CD4-positive, alpha-beta memory T cell (primary cell): ENCODE results near the gene FGFR2. TPM values are rescaled to one million over a fixed set of nuclear protein-coding genes. Genes with fewer than 3 reads are reported as not detected.
A peak's percentile ranks its signal among the peaks of the same experiment; 100 is the strongest.

Source experiments
- CTCF ChIA-PET: fragments of 350-600 bp; sonication (Branson Sonifier 250); formaldehyde crosslinking; loops from one replicate; lab custom pipeline; 2021; ENCODE audit warnings: inconsistent platforms; ENCODE audit not compliant: partially characterized antibody; lab: Charles Lee
- POLR2A ChIA-PET: fragments of 350-600 bp; sonication (Branson Sonifier 250); formaldehyde crosslinking; loops from one replicate; lab custom pipeline; 2021; ENCODE audit not compliant: partially characterized antibody; lab: Charles Lee
- DNase-seq, 5 donors: peaks; one replicate each; pipeline versions ENCODE4 v3.0.0 to v3.0.0-alpha.2; 2020 to 2022; ENCODE audit warnings: mixed read lengths in 1 of 5
- H3K27ac ChIP-seq: one replicate; pipeline ENCODE4 v1.7.0; 2013; ENCODE audit warnings: low read depth, low read length
- H3K27me3 ChIP-seq: 2 replicates; pipeline ENCODE4 v1.7.0; 2013; ENCODE audit warnings: mild to moderate bottlenecking, low read length, moderate library complexity; ENCODE audit not compliant: insufficient read depth
- H3K36me3 ChIP-seq: 2 replicates; pipeline ENCODE4 v1.7.0; 2013; ENCODE audit warnings: mild to moderate bottlenecking, low read length, moderate library complexity; ENCODE audit not compliant: insufficient read depth
- H3K4me1 ChIP-seq: 2 replicates; pipeline ENCODE4 v1.7.0; 2013; ENCODE audit warnings: mild to moderate bottlenecking, low read length, moderate library complexity; ENCODE audit not compliant: insufficient read depth
- H3K4me3 ChIP-seq, 2 donors: one replicate each; pipeline ENCODE4 v1.7.0; 2013; ENCODE audit warnings: low read length in 2 of 2, mild to moderate bottlenecking in 1 of 2
- H3K9me3 ChIP-seq, 2 donors: one replicate each; pipeline ENCODE4 v1.7.0; 2013; ENCODE audit warnings: low read length in 2 of 2, control low read depth in 1 of 2; ENCODE audit not compliant: control insufficient read depth in 1 of 2
- H3K27ac Mint-ChIP-seq, 7 donors: one replicate each; pipeline ENCODE4 v1.8.0; 2020 to 2021; ENCODE audit warnings: mixed read lengths in 7 of 7, mild to moderate bottlenecking in 6 of 7, inconsistent platforms in 3 of 7, moderate library complexity in 3 of 7
- H3K27me3 Mint-ChIP-seq, 2 donors: one replicate each; pipeline ENCODE4 v1.8.0; 2020 to 2021; ENCODE audit warnings: mixed read lengths in 2 of 2
- H3K36me3 Mint-ChIP-seq, 2 donors: one replicate each; pipeline ENCODE4 v1.8.0; 2020 to 2021; ENCODE audit warnings: mixed read lengths in 2 of 2, inconsistent platforms in 1 of 2, mild to moderate bottlenecking in 1 of 2
- H3K4me1 Mint-ChIP-seq, 4 donors: one replicate each; pipeline ENCODE4 v1.8.0; 2020 to 2021; ENCODE audit warnings: mixed read lengths in 4 of 4, mild to moderate bottlenecking in 1 of 4
- H3K4me3 Mint-ChIP-seq, 8 donors: one replicate each; pipeline ENCODE4 v1.8.0; 2020 to 2021; ENCODE audit warnings: mixed read lengths in 8 of 8, mild to moderate bottlenecking in 7 of 8, moderate library complexity in 6 of 8, inconsistent platforms in 3 of 8
- H3K9me3 Mint-ChIP-seq, 8 donors: one replicate each; pipeline ENCODE4 v1.8.0; 2020 to 2021; ENCODE audit warnings: mixed read lengths in 8 of 8, mild to moderate bottlenecking in 5 of 8, inconsistent platforms in 3 of 8, moderate library complexity in 1 of 8
- intact Hi-C: fragments of 100-400 bp; cut with micrococcal nuclease; formaldehyde crosslinking; loops from one replicate; pipeline ENCODE4 v1.15.1; 2023
- polyA plus RNA-seq, 2 donors: library from polyadenylated mRNA; unstranded; fragments of 300-500 nt; fragmentation: Illumina TruSeq; gene quantifications; one replicate each; pipeline ENCODE4 v1.2.3, GENCODE V29; 2021
- total RNA-seq, 2 experiments: library from RNA; stranded (reverse); gene quantifications; one replicate each; pipeline ENCODE4 v1.2.3, GENCODE V29; 2021

Gene FGFR2
- total and polyA plus RNA-seq, 4 experiments from 2014 or later, result 0.58 to 1.0 (median 0.90) TPM; not detected in 1

GRCh38 chr10:121481180-121481579, 117.1 kb downstream of the FGFR2 start:
- no peak for DNase-seq
- Histone ChIP-seq H3K36me3 (no peaks in the 10 kb centered on the region), H3K27ac (no peak overlapping the region), H3K4me1 (no peaks in the 10 kb centered on the region), H3K27me3 (no peaks in the 10 kb centered on the region), H3K9me3 (no peaks in the 10 kb centered on the region), H3K4me3 (no peak overlapping the region)
- intact Hi-C loops, result no loop called here
- H3K27me3 Mint-ChIP-seq, result no peaks in the 10 kb centered on the region
- POLR2A ChIA-PET, result no interaction called here
- H3K27ac Mint-ChIP-seq, result no peak overlapping the region
- H3K4me1 Mint-ChIP-seq, result no peaks in the 10 kb centered on the region
- CTCF ChIA-PET, result no interaction called here
- H3K9me3 Mint-ChIP-seq, result peaks cover 0 to 6% (median 0%) of the 10 kb centered on the region in 8 donors
- H3K36me3 Mint-ChIP-seq, result no peaks in the 10 kb centered on the region
- no peak overlapping the region for H3K4me3 Mint-ChIP-seq

DNA sequence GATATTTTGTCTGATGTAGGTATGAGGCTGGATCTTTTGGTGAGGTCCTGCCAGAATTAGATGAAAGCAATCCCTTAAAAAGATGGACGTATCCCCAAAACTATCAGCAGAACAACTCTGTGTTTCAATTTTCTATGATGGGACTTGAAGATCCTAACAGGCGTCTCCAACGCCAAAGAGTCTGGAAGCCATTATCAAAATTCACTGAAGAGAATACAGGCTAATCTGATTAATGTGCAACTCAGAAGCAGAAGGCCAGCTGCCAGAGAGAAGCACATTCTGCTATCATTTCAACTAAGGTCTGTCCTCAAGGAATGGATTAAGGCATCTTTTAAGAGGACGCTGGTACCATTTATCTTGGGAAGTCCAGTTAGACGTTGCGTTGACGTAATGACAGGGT, 119.7 kb downstream of the FGFR2 start:
- H3K9me3 ChIP-seq, result no peaks in the 10 kb centered on the region
- H3K4me1 ChIP-seq, result no peaks in the 10 kb centered on the region
- CTCF ChIA-PET, result no interaction called here
- POLR2A ChIA-PET, result no interaction called here
- no peak overlapping the region for H3K4me3 Mint-ChIP-seq
- no peaks in the 10 kb centered on the region for H3K36me3 Mint-ChIP-seq
- H3K27me3 Mint-ChIP-seq, result no peaks in the 10 kb centered on the region
- no peaks in the 10 kb centered on the region for H3K4me1 Mint-ChIP-seq
- H3K27ac ChIP-seq, result no peak overlapping the region
- peaks cover 0 to 6% (median 0%) of the 10 kb centered on the region in 8 donors for H3K9me3 Mint-ChIP-seq
- no peak overlapping the region for H3K27ac Mint-ChIP-seq
- H3K27me3 ChIP-seq, result no peaks in the 10 kb centered on the region
- H3K4me3 ChIP-seq, result no peak overlapping the region
- intact Hi-C loops, result no loop called here
- H3K36me3 ChIP-seq, result no peaks in the 10 kb centered on the region
- no peak for DNase-seq

DNA sequence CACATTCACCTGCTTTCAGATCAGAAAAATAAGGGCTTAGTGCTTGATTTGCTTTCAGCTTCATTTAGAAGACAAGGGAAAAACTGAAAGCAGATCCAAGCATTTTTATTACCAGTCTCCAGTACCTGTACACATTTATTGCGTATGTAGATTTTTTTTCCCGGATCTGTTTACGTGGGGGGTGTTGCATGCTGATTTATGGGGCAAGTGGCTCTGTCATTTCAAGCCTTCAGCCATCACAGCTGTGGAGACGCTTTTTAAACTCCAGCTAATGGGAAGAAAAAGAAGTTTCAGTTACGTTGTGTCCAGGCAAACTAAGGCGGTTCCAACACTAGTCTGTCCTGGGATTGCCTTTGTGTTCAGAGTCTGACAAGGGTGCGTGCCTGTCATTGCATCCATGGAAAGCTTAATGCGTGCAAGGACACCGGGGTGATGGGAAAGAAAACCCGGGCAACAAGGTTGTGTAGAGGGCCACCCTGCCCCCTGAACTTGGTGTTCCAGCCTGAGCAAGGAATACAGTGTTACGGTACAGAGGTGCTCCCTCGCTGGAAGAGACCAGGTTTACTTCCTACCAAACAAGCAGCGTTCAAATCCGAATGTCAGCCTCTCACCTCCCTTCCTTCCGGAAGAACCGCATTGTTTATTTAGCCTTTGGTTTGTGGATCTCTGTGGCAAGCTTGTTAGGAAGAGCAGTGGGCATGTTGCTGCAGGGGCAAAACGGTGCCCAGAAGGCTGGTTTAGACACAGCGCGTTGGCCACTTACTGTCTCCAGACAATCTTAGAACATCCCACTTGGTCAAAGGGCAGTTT, 128.2 kb downstream of the FGFR2 start:
- Mint-ChIP-seq H3K4me3 (no peak overlapping the region), H3K27ac (peak overlapping the region in 1 of 7 donors; percentile 12), H3K36me3 (no peaks in the 10 kb centered on the region), H3K27me3 (no peaks in the 10 kb centered on the region), H3K4me1 (no peaks in the 10 kb centered on the region), H3K9me3 (peaks cover 0 to 3% (median 0%) of the 10 kb centered on the region in 8 donors)
- ChIA-PET POLR2A (no interaction called here), CTCF (no interaction called here)
- Histone ChIP-seq H3K27ac (no peak overlapping the region), H3K4me3 (no peak overlapping the region), H3K36me3 (no peaks in the 10 kb centered on the region), H3K9me3 (no peaks in the 10 kb centered on the region), H3K27me3 (no peaks in the 10 kb centered on the region), H3K4me1 (no peaks in the 10 kb centered on the region)
- no peak for DNase-seq
- intact Hi-C loops, result no loop called here

GRCh38 chr10:121468726-121469125, 129.5 kb downstream of the FGFR2 start:
- CTCF ChIA-PET, result no interaction called here
- DNase-seq, result no peak
- H3K4me3 ChIP-seq, result no peak overlapping the region

DNA sequence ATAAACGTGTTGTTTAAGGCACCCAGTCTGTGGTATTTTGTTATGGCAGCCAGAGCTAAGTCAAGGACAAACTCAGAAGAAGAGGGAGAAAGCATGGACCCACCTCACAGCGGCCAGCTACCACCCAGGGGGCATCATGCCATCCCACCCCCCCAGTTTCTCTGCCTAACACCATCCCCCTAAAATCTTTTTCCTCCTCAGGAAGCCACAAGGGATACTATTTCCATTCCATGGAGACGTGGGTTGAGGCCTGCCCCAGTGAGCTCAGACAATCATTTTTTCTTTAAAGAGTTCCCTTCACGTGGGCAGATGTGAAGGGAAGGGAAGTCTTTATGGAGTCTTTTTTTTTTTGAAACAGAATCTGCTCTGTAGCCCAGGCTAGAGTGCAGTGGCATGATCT, 131.8 kb downstream of the FGFR2 start:
- DNase-seq, result no peak
- Mint-ChIP-seq H3K27me3 (peaks cover 0 to under 1% of the 10 kb centered on the region in 2 donors), H3K9me3 (peaks cover 0 to 3% (median 0%) of the 10 kb centered on the region in 8 donors), H3K4me1 (no peaks in the 10 kb centered on the region), H3K4me3 (no peak overlapping the region), H3K36me3 (no peaks in the 10 kb centered on the region), H3K27ac (no peak overlapping the region)
- H3K27ac ChIP-seq, result no peak overlapping the region
- ChIA-PET CTCF (no interaction called here), POLR2A (no interaction called here)
- H3K9me3 ChIP-seq, result no peaks in the 10 kb centered on the region
- H3K4me3 ChIP-seq, result no peak overlapping the region
- H3K36me3 ChIP-seq, result no peaks in the 10 kb centered on the region
- no peaks in the 10 kb centered on the region for H3K27me3 ChIP-seq
- intact Hi-C loops, result no loop called here
- H3K4me1 ChIP-seq, result no peaks in the 10 kb centered on the region

More at GRCh38 chr10:121468726-121469125, 129.5 kb downstream of the FGFR2 start:
- Mint-ChIP-seq H3K27ac (no peak overlapping the region), H3K4me1 (no peaks in the 10 kb centered on the region), H3K9me3 (peaks cover 0 to 3% (median 0%) of the 10 kb centered on the region in 8 donors), H3K27me3 (no peaks in the 10 kb centered on the region), H3K36me3 (no peaks in the 10 kb centered on the region), H3K4me3 (no peak overlapping the region)
- Histone ChIP-seq H3K36me3 (no peaks in the 10 kb centered on the region), H3K9me3 (no peaks in the 10 kb centered on the region), H3K27ac (no peak overlapping the region), H3K27me3 (no peaks in the 10 kb centered on the region), H3K4me1 (no peaks in the 10 kb centered on the region)
- POLR2A ChIA-PET, result no interaction called here
- intact Hi-C loops, result no loop called here

DNA sequence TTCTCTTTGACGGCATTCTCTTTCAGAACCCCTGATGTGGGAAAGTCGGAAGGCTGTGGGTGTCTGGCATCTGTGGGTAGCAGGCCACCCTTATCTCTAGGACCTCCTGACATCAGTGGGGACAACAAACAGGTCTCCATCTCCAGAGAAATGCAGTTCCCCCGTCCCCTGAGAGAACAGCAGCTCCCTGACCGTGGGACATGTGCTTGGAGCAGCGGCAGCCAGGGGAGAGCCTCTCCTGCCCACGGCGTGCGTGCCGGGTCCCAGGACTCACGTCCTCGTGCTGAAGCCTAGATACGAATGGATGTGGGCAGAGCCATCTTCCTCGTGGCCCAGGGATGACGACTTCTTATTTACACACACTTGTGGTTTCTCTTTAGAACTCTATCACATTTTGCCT, 133.0 kb downstream of the FGFR2 start:
- ChIA-PET POLR2A (no interaction called here), CTCF (no interaction called here)
- Mint-ChIP-seq H3K36me3 (no peaks in the 10 kb centered on the region), H3K27ac (no peak overlapping the region), H3K4me1 (no peaks in the 10 kb centered on the region), H3K27me3 (peaks cover 0 to 1% of the 10 kb centered on the region in 2 donors), H3K9me3 (peaks cover 0 to 3% (median 0%) of the 10 kb centered on the region in 8 donors), H3K4me3 (no peak overlapping the region)
- Histone ChIP-seq H3K4me3 (no peak overlapping the region), H3K4me1 (no peaks in the 10 kb centered on the region), H3K27me3 (no peaks in the 10 kb centered on the region), H3K27ac (no peak overlapping the region), H3K36me3 (no peaks in the 10 kb centered on the region), H3K9me3 (no peaks in the 10 kb centered on the region)
- intact Hi-C loops, result no loop called here
- no peak for DNase-seq

DNA sequence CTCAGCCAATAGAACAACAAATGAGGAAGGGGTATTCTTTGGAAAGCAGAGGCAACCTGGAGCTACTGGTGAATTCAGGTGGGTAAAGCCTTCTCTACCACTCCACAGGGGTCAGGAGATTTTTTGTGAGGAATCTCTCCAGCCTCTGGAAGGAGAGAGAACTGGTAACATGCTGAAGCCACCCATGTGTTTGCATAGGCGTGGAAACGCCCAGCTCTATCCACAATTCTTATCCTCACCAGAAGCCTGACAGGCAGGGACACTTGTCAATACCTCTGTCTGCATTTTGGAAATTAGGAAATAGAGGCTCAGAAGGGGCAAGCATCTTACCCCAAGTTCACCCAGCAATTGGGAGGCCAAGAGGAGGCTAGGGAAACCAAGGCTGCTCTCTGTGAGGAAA, 133.7 kb downstream of the FGFR2 start:
- Mint-ChIP-seq H3K4me3 (no peak overlapping the region), H3K27me3 (peaks cover 0 to 1% of the 10 kb centered on the region in 2 donors), H3K27ac (no peak overlapping the region), H3K36me3 (no peaks in the 10 kb centered on the region), H3K9me3 (peaks cover 0 to 3% (median 0%) of the 10 kb centered on the region in 8 donors), H3K4me1 (no peaks in the 10 kb centered on the region)
- DNase-seq, result no peak
- Histone ChIP-seq H3K9me3 (no peaks in the 10 kb centered on the region), H3K4me1 (no peaks in the 10 kb centered on the region), H3K36me3 (no peaks in the 10 kb centered on the region), H3K27ac (no peak overlapping the region), H3K4me3 (no peak overlapping the region), H3K27me3 (no peaks in the 10 kb centered on the region)
- POLR2A ChIA-PET, result no interaction called here
- CTCF ChIA-PET, result no interaction called here
- intact Hi-C loops, result no loop called here
